ENCODE results near the gene TUBA4B. TPM values are rescaled to one million over a fixed set of nuclear protein-coding genes. Genes with fewer than 3 reads are reported as not detected.

TUBA4B gene
- total RNA-seq, 1 experiment from 2014 or later, result not detected

DNA sequence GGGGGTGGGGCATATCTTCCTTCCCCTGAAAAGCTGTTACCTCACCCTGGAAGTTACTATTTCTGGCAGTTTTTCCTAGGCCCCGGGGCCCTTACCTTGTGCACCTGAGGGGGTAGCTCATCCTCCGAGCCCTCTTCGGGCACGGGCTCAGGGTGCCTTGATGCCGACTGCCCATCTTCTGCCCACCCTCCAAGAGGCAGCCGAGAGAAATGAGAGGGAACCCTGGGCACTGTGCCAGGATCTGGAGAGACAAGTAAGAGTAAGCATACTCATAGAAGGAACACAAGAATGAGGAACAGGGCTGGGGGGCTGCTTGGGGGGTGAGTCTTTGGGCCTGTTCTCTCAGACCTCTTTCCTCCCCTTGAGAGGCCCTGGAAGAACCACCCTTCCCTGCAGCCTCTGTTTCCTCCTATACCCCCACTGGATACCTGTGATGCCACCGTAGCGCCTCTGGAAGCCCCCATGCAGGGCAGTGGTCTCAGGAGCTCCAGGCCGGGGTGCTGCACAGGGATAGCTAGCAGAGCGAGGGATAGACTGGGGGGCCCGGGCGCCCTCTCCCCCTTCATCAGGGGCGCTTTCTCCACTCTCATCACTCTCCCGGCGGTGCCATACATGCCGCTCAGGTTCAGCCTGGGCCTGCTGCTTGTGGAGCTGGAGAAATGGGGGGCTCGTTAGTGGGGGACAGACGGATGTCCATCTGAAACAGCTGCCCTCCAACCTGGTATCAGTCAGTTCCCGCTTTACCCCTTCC is 32.2 kb upstream of the TUBA4B start:
- H2BK20ac ChIP-seq (ENCODE audit: low read depth, low read length, poor library complexity, severe bottlenecking), result no peak overlapping the region
- H3K18ac ChIP-seq (ENCODE audit: insufficient read length, low read depth, low read length), result no peak overlapping the region
- H3K9me3 Mint-ChIP-seq, result no peaks in the 10 kb centered on the region
- no peak overlapping the region for H2AFZ ChIP-seq (ENCODE audit: low read length)
- peaks cover 31 to 65% (median 64%) of the 10 kb centered on the region in 3 experiments for H3K36me3 Mint-ChIP-seq (ENCODE audit: insufficient read depth in 1 of 3, low read depth in 3 of 3)
- WGBS (ENCODE audit: extremely low coverage, insufficient read length, low lambda C conversion rate), result no CpG with 5 or more reads among the region's 19 CpGs
- no peak overlapping the region for H3K56ac ChIP-seq (ENCODE audit: insufficient read length, low read depth, low read length)
- no peak for DNase-seq
- no peak overlapping the region for H3K27ac ChIP-seq (ENCODE audit: insufficient read length, low read depth, low read length)
- H3K23ac ChIP-seq (ENCODE audit: insufficient read length, low read depth, low read length), result no peak overlapping the region
- no peak overlapping the region for H3K4me3 Mint-ChIP-seq
- H3T11ph ChIP-seq (ENCODE audit: low read length), result no peak overlapping the region
- no peak overlapping the region for H3K27ac Mint-ChIP-seq
- H2BK15ac ChIP-seq (ENCODE audit: low read depth, low read length), result no peak overlapping the region
- H4K20me1 ChIP-seq (ENCODE audit: control insufficient read depth, insufficient read depth, insufficient read length), result no peaks in the 10 kb centered on the region
- H3K79me2 ChIP-seq (ENCODE audit: insufficient read depth, low read length), result no peaks in the 10 kb centered on the region
- H2BK5ac ChIP-seq (ENCODE audit: insufficient read length, low read length), result no peak overlapping the region
- H3K4me2 ChIP-seq (ENCODE audit: insufficient read depth, insufficient read length, low read length), result no peak overlapping the region
- no peak overlapping the region for H4K91ac ChIP-seq (ENCODE audit: insufficient read length, low read depth, low read length)
- H3K27me3 Mint-ChIP-seq (ENCODE audit: low read depth), result peaks cover 3% of the 10 kb centered on the region; the same call in 1 of the 2 replicates
- no peaks in the 10 kb centered on the region for H3K79me1 ChIP-seq (ENCODE audit: insufficient read depth, low read depth, low read length, poor library complexity, severe bottlenecking)
- H4K8ac ChIP-seq (replicated peaks; ENCODE audit: insufficient read length, low read depth, low read length), result no peak overlapping the region
- no peak overlapping the region for H3K4ac ChIP-seq (ENCODE audit: low read depth, low read length)
- no peak overlapping the region for H2AK5ac ChIP-seq (ENCODE audit: insufficient read length, low read length)
- no peaks in the 10 kb centered on the region for H3K4me1 ChIP-seq (ENCODE audit: insufficient read depth, low read length)
- H3K27me3 ChIP-seq (ENCODE audit: insufficient read depth, low read length), result no peaks in the 10 kb centered on the region
- H3K23me2 ChIP-seq (ENCODE audit: insufficient read length, low read depth, low read length, poor library complexity, severe bottlenecking), result peaks cover 7% of the 10 kb centered on the region
- H4K5ac ChIP-seq (ENCODE audit: insufficient read length, low read depth, low read length), result no peak overlapping the region
- TF ChIP-seq, protein P1, sequence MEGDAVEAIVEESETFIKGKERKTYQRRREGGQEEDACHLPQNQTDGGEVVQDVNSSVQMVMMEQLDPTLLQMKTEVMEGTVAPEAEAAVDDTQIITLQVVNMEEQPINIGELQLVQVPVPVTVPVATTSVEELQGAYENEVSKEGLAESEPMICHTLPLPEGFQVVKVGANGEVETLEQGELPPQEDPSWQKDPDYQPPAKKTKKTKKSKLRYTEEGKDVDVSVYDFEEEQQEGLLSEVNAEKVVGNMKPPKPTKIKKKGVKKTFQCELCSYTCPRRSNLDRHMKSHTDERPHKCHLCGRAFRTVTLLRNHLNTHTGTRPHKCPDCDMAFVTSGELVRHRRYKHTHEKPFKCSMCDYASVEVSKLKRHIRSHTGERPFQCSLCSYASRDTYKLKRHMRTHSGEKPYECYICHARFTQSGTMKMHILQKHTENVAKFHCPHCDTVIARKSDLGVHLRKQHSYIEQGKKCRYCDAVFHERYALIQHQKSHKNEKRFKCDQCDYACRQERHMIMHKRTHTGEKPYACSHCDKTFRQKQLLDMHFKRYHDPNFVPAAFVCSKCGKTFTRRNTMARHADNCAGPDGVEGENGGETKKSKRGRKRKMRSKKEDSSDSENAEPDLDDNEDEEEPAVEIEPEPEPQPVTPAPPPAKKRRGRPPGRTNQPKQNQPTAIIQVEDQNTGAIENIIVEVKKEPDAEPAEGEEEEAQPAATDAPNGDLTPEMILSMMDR (conservative IDR thresholded peaks at IDR 0.05), result no peak
- H2BK12ac ChIP-seq (ENCODE audit: insufficient read length, low read depth, low read length), result no peak overlapping the region
- no peak overlapping the region for H3K14ac ChIP-seq (ENCODE audit: insufficient read depth, low read length)
- H3K9ac ChIP-seq (ENCODE audit: extremely low read depth, insufficient read length, low read length), result no peak overlapping the region
- peaks cover 19 to 23% of the 10 kb centered on the region in 2 experiments for H3K4me1 Mint-ChIP-seq
- no peak overlapping the region for H2BK120ac ChIP-seq (ENCODE audit: low read depth, low read length, poor library complexity, severe bottlenecking)
- no peaks in the 10 kb centered on the region for H3K9me3 ChIP-seq (ENCODE audit: control insufficient read depth, low read depth, low read length)
